K562 (cell line): ENCODE data around the gene FCSK. TPM values are rescaled to one million over a fixed set of nuclear protein-coding genes. Genes with fewer than 3 reads are reported as not detected.

Source experiments
- ADNP ChIP-seq: fragments of 200-800 bp; sonication (Bioruptor generic); IDR thresholded peaks from 2 replicates; pipeline ENCODE4 v1.6.1; 2016; ENCODE audit warnings: missing genetic modification characterization, missing compliant biosample characterization
- ARID1B ChIP-seq: fragments of 450-650 bp; IDR thresholded peaks from 2 replicates; pipeline ENCODE4 v1.6.1; 2016; ENCODE audit warnings: antibody characterized with exemption, mild to moderate bottlenecking, inconsistent platforms
- ARID3B ChIP-seq: fragments of 250-450 bp; sonication (Bioruptor Pico); IDR thresholded peaks from 2 replicates; pipeline ENCODE4 v1.4.0; 2020; ENCODE audit warnings: borderline replicate concordance
- BACH1 ChIP-seq: fragments of 200-800 bp; sonication (Bioruptor generic); IDR thresholded peaks from 2 replicates; pipeline ENCODE4 v1.6.1; 2016; ENCODE audit warnings: missing genetic modification characterization, missing compliant biosample characterization
- CREBBP ChIP-seq: IDR thresholded peaks from one replicate; pipeline ENCODE4 v1.6.1; 2012; ENCODE audit warnings: low read depth, mild to moderate bottlenecking, control low read depth, inconsistent platforms, low read length
- KDM4B ChIP-seq, 2 experiments: fragments of 450-650 bp in 1 of 2; sonication (generic) in 1 of 2; IDR thresholded peaks; 2 replicates each; pipeline ENCODE4 v1.6.1; 2016 to 2017; ENCODE audit warnings: borderline replicate concordance in 2 of 2, antibody characterized with exemption in 1 of 2, low read depth in 1 of 2, mild to moderate bottlenecking in 1 of 2
- MITF ChIP-seq: IDR thresholded peaks from 2 replicates; pipeline ENCODE4 v1.6.1; 2014; ENCODE audit warnings: antibody characterized with exemption
- NFE2 ChIP-seq: IDR thresholded peaks from 2 replicates; pipeline ENCODE4 v1.6.1; 2014; ENCODE audit warnings: antibody characterized with exemption, low read depth
- NRF1 ChIP-seq, 2 experiments: fragments of 450-650 bp; IDR thresholded peaks in 1 of 2; conservative IDR thresholded peaks in 1 of 2; 2 replicates each; pipeline ENCODE4 v1.6.1; 2014; ENCODE audit warnings: mild to moderate bottlenecking in 2 of 2
- PPARD ChIP-seq: fragments of 250-450 bp; sonication (Bioruptor Pico); IDR thresholded peaks from 2 replicates; pipeline ENCODE4 v1.8.0; 2022; ENCODE audit warnings: inconsistent platforms, mild to moderate bottlenecking, moderate library complexity
- SAP30 ChIP-seq: fragments of 200-600 bp; sonication (generic); IDR thresholded peaks from 2 replicates; pipeline ENCODE4 v1.6.1; 2012; ENCODE audit warnings: borderline replicate concordance, low read depth, mild to moderate bottlenecking, moderate library complexity, low read length, control low read depth, inconsistent platforms; ENCODE audit not compliant: insufficient read depth, poor library complexity, severe bottlenecking
- SMARCA4 ChIP-seq: fragments of 450-650 bp; IDR thresholded peaks from 2 replicates; pipeline ENCODE4 v1.6.1; 2016
- SOX6 ChIP-seq: fragments of 450-650 bp; IDR thresholded peaks from 2 replicates; pipeline ENCODE4 v1.6.1; 2014; ENCODE audit warnings: mild to moderate bottlenecking
- TAL1 ChIP-seq: fragments of 450-650 bp; IDR thresholded peaks from 2 replicates; pipeline ENCODE4 v1.6.1; 2016; ENCODE audit warnings: mild to moderate bottlenecking
- THRAP3 ChIP-seq: fragments of 450-650 bp; IDR thresholded peaks from 2 replicates; pipeline ENCODE4 v1.6.1; 2016; ENCODE audit warnings: mild to moderate bottlenecking, inconsistent platforms, borderline replicate concordance
- TSC22D4 ChIP-seq: fragments of 450-650 bp; IDR thresholded peaks from 2 replicates; pipeline ENCODE4 v1.6.1; 2016; ENCODE audit warnings: missing genetic modification characterization, missing biosample characterization, control low read depth
- ZBTB12 ChIP-seq: fragments of 250-450 bp; sonication (Bioruptor Pico); IDR thresholded peaks from 2 replicates; pipeline ENCODE4 v1.4.0; 2020
- ZBTB43 ChIP-seq: sonication (generic); formaldehyde crosslinking; IDR thresholded peaks from 2 replicates; pipeline ENCODE4 v1.8.0; 2023; ENCODE audit warnings: mild to moderate bottlenecking, missing genetic modification reagents
- ZKSCAN1 ChIP-seq: fragments of 150-350 bp; IDR thresholded peaks from 2 replicates; pipeline ENCODE4 v1.6.1; 2016; ENCODE audit warnings: low read depth, low read length
- ZNF232 ChIP-seq: sonication (generic); formaldehyde crosslinking; IDR thresholded peaks from 2 replicates; pipeline ENCODE4 v1.8.0; 2022; ENCODE audit warnings: mild to moderate bottlenecking, missing genetic modification reagents
- ZNF384 ChIP-seq: IDR thresholded peaks from 2 replicates; pipeline ENCODE4 v1.6.1; 2012; ENCODE audit warnings: low read depth, low read length, improper control_type of control experiment
- ZNF408 ChIP-seq: fragments of 250-450 bp; sonication (Bioruptor Pico); IDR thresholded peaks from 2 replicates; pipeline ENCODE4 v1.4.0; 2020; ENCODE audit warnings: low read depth, mild to moderate bottlenecking, moderate library complexity
- ZNF445 ChIP-seq: fragments of 250-450 bp; sonication (Bioruptor Pico); IDR thresholded peaks from 2 replicates; pipeline ENCODE4 v1.4.0; 2020; ENCODE audit warnings: low read depth, mild to moderate bottlenecking, moderate library complexity
- ZNF785 ChIP-seq: fragments of 250-450 bp; sonication (Bioruptor Pico); IDR thresholded peaks from 2 replicates; pipeline ENCODE4 v1.4.0; 2020; ENCODE audit warnings: mild to moderate bottlenecking
- polyA plus RNA-seq, 8 experiments: library from polyadenylated mRNA; depleted of rRNA in 4 of 8; stranded (reverse) in 5 of 8; unstranded in 3 of 8; fragments of >200 nt; fragmentation: Nextera tagmentation in 2 of 8; fragmentation: Illumina TruSeq in 1 of 8; extraction: Ambion mirVana in 2 of 8; extraction: Trizol in 1 of 8; gene quantifications; 2 replicates each; pipeline versions ENCODE4 v1.2.1 to v1.2.3, GENCODE V29; 2011 to 2014; ENCODE audit warnings: inconsistent platforms in 1 of 8, missing spikeins in 1 of 8
- total RNA-seq, 7 experiments: library from RNA; depleted of rRNA in 6 of 7; stranded (reverse); fragments of >200 nt in 6 of 7; fragmentation: Illumina TruSeq in 2 of 7; extraction: Trizol in 2 of 7; gene quantifications; 2 replicates each; pipeline versions ENCODE4 v1.2.1 to v1.2.3, GENCODE V29; 2011 to 2021; ENCODE audit warnings: low replicate concordance in 1 of 7

Gene FCSK
- total and polyA plus RNA-seq, 9 of the 15 experiments (the other 6 are each of a cell fraction or from before 2014, with no cell fraction given), result 0.92 to 18.6 (median 8.3) TPM

- TF ChIP-seq ZBTB12 (peak; percentile 72), KDM4B (IDR thresholded peaks at IDR 0.05; ENCODE audit: borderline replicate concordance in 2 of 2, low read depth in 1 of 2) (peak in 1 of 2 experiments; percentile 99; a peak in 2 of 4 replicates), ADNP (tag) (no peak), ZNF785 (CRISPR knock-in tag) (no peak), PPARD (CRISPR knock-in tag) (no peak), ZNF445 (no peak), ARID3B (CRISPR knock-in tag) (no peak), NFE2 (no peak), ZNF408 (no peak), MITF (no peak), ZKSCAN1 (no peak), ZNF232 (CRISPR knock-in tag) (no peak), SOX6 (no peak), ZNF384 (no peak), ARID1B (no peak), BACH1 (tag) (peak; percentile 93), TAL1 (no peak), ZBTB43 (CRISPR knock-in tag) (peak; percentile 66; the same call in 1 of the 2 replicates), SAP30 (peak; percentile 48), TSC22D4 (tag) (no peak), THRAP3 (no peak), CREBBP (no peak), SMARCA4 (no peak), NRF1 (conservative IDR thresholded peaks at IDR 0.05 in 1 of 2, IDR thresholded peaks at IDR 0.05 in 1 of 2) (peak; percentile 73 to 75)
Measured at GRCh38 chr16:70438969-70439862, 15.2 kb upstream of the FCSK start, which contains the start of gene ST3GAL2 (continued).
